Gastroesophageal sphincter (tissue), 4 donors: ENCODE measurements around the gene CTSK. TPM values are rescaled to one million over a fixed set of nuclear protein-coding genes. Genes with fewer than 3 reads are reported as not detected.

Source experiments
- ATAC-seq: fragments of 150-250 bp; one replicate; pipeline ENCODE4 v1.9.1; 2016; ENCODE audit warnings: mild to moderate bottlenecking, moderate library complexity
- H3K27ac ChIP-seq, 4 donors: fragments of 200-600 bp; sonication (generic) in 3 of 4; 1 replicate in 3 of 4; 2 replicates in 1 of 4; pipeline ENCODE4 v1.5.1; 2016 to 2019
- H3K27me3 ChIP-seq: fragments of 200-600 bp; sonication (generic); one replicate; pipeline ENCODE4 v1.5.1; 2019
- H3K36me3 ChIP-seq, 2 donors: fragments of 200-600 bp; sonication (generic); one replicate each; pipeline ENCODE4 v1.5.1; 2019; ENCODE audit warnings: control low read depth in 1 of 2
- H3K4me1 ChIP-seq, 3 donors: fragments of 200-600 bp; sonication (generic); 1 replicate in 2 of 3; 2 replicates in 1 of 3; pipeline ENCODE4 v1.5.1; 2016 to 2019; ENCODE audit warnings: control low read depth in 2 of 3
- H3K4me3 ChIP-seq, 2 donors: fragments of 200-600 bp; sonication (generic); one replicate each; pipeline ENCODE4 v1.5.1; 2019; ENCODE audit warnings: mild to moderate bottlenecking in 1 of 2, moderate library complexity in 1 of 2
- H3K9me3 ChIP-seq, 3 donors: fragments of 200-600 bp; sonication (generic); one replicate each; pipeline ENCODE4 v1.5.1; 2017 to 2019; ENCODE audit warnings: control low read depth in 2 of 3
- EP300 ChIP-seq: sonication (generic); formaldehyde crosslinking; IDR thresholded peaks from one replicate; pipeline ENCODE4 v1.6.1; 2017; ENCODE audit warnings: antibody characterized with exemption, mild to moderate bottlenecking
- POLR2A ChIP-seq, 2 donors: fragments of 450-650 bp; IDR thresholded peaks; one replicate each; pipeline ENCODE4 v1.6.1; 2017; ENCODE audit warnings: antibody characterized with exemption in 2 of 2, mild to moderate bottlenecking in 2 of 2, moderate library complexity in 1 of 2
- POLR2AphosphoS5 ChIP-seq: sonication (generic); formaldehyde crosslinking; IDR thresholded peaks from one replicate; pipeline ENCODE4 v1.6.1; 2017; ENCODE audit warnings: antibody characterized with exemption
- WGBS, 2 donors: methylation state at CpG; one replicate each; pipeline ENCODE4 v1.1.5; 2018; ENCODE audit warnings: low coverage in 1 of 2; 5-methylcytosine and 5-hydroxymethylcytosine counted together
- total RNA-seq, 4 donors: library from RNA; depleted of rRNA; stranded (reverse); fragments of >200 nt; gene quantifications; one replicate each; pipeline ENCODE4 v1.1.0, GENCODE V29; 2016
- TF ChIP-seq, protein P1 (sequence below), 4 experiments: fragments of 200-600 bp in 2 of 4; fragments of 450-650 bp in 2 of 4; sonication (generic) in 1 of 4; IDR thresholded peaks; one replicate each; pipeline ENCODE4 v1.5.1; 2017 to 2019; ENCODE audit warnings: antibody characterized with exemption in 4 of 4, mild to moderate bottlenecking in 2 of 4, moderate library complexity in 2 of 4

Gene CTSK
- total RNA-seq, 4 donors from 2014 or later, result 29.1 to 69.1 (median 50.4) TPM

DNA sequence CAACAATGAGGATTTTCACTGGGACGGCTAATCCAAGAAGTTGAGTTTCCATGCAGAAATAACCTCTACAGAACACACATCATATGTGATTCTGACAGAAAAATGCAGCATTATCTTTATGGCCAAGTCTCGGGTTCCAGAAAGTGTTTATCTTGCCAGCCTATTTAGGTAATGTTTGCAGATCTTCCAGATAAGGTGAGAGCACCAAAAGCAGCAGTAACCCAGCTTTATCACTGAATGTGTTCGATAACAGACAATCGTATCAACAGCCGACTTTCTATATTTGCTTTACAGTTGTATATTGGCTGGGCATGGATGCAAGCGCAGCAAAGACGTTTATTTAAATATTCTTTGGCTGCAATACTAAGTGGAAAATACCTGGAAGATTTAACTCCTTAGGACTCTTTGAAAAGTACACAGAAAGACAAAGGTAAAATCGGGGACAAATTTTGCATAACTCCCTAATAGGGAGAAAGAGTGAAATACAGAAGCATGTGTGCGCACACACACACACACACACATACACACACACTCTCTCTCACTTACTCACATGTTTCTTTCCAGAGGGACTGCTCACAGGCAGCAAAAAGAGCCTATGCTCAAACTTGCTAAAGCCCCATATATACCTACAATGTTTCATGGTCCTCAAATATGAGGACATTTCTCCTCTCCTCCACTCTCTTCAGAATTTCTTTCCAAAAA lies 3.0 kb upstream of the CTSK start:
- Histone ChIP-seq H3K27ac (no peak overlapping the region), H3K4me3 (no peak overlapping the region), H3K9me3 (no peaks in the 10 kb centered on the region), H3K36me3 (peaks cover 8 to 60% of the 10 kb centered on the region in 2 donors), H3K4me1 (peaks cover 0 to 28% (median 4%) of the 10 kb centered on the region in 3 donors), H3K27me3 (no peaks in the 10 kb centered on the region)
- no peak for ATAC-seq
- TF ChIP-seq, protein P1, sequence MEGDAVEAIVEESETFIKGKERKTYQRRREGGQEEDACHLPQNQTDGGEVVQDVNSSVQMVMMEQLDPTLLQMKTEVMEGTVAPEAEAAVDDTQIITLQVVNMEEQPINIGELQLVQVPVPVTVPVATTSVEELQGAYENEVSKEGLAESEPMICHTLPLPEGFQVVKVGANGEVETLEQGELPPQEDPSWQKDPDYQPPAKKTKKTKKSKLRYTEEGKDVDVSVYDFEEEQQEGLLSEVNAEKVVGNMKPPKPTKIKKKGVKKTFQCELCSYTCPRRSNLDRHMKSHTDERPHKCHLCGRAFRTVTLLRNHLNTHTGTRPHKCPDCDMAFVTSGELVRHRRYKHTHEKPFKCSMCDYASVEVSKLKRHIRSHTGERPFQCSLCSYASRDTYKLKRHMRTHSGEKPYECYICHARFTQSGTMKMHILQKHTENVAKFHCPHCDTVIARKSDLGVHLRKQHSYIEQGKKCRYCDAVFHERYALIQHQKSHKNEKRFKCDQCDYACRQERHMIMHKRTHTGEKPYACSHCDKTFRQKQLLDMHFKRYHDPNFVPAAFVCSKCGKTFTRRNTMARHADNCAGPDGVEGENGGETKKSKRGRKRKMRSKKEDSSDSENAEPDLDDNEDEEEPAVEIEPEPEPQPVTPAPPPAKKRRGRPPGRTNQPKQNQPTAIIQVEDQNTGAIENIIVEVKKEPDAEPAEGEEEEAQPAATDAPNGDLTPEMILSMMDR (IDR thresholded peaks at IDR 0.05), result no peak
- TF ChIP-seq EP300 (no peak), POLR2A (IDR thresholded peaks at IDR 0.05) (no peak), POLR2AphosphoS5 (no peak)
- 47 to 48% methylated on average over 9 of the region's 9 CpGs for WGBS, 2 donors

DNA sequence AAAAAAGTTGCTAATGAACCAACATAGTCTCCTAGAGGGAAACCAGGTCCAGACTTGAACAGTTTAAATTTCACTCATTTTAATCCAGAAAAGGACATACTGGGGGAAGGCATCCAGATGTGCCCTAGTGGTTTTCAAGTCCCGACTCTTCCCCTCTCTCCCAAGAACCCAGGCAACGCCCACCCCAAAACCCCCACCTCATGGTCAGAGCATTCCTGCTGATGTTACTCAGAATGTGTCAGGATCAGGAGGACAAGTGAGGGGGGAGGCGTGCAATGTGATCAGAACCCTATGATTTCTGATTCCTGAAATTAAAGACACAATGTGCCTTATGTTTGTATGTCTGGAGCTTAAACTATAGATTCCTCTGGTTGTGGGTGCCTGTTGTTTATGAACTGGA lies 1.6 kb upstream of the CTSK start:
- Histone ChIP-seq H3K4me3 (no peak overlapping the region), H3K9me3 (no peaks in the 10 kb centered on the region), H3K36me3 (peaks cover 8 to 45% of the 10 kb centered on the region in 2 donors), H3K27ac (no peak overlapping the region), H3K4me1 (peaks cover 0 to 28% (median 4%) of the 10 kb centered on the region in 3 donors), H3K27me3 (no peaks in the 10 kb centered on the region)
- no peak for ATAC-seq
- 58% methylated on average over 3 of the region's 3 CpGs; no CpG with 5 or more reads in 1 of the 2 donors for WGBS, 2 donors
- TF ChIP-seq POLR2A (IDR thresholded peaks at IDR 0.05) (no peak), EP300 (no peak), POLR2AphosphoS5 (no peak)
- TF ChIP-seq, protein P1 (IDR thresholded peaks at IDR 0.05), result no peak

DNA sequence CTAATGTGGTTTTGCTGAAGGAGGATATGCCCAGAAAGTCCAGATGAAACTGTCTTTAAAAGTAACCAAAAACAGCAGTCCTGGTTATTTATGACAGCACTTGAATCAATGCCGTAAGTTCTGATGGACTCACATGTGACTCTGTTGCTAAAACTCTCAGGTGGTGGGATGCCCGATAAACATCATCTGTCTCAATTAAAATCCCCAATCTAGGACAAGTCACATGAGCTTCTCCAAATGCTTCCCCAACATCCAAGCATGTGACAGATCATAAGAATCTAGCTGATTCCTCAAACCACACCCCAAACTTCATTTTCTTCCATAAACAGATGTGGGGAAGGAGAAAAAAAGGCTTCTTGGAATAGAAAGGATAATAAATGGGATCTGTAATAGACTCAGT lies 786 bp upstream of the CTSK start:
- H3K27ac ChIP-seq, result peak overlapping the region in 3 of 4 donors; percentile 20 to 61 (median 29)
- no peaks in the 10 kb centered on the region for H3K27me3 ChIP-seq
- peaks cover 0 to 28% (median 4%) of the 10 kb centered on the region in 3 donors for H3K4me1 ChIP-seq
- 15 to 49% methylated on average over 2 of the region's 2 CpGs for WGBS, 2 donors
- peaks cover 8 to 44% of the 10 kb centered on the region in 2 donors for H3K36me3 ChIP-seq
- H3K9me3 ChIP-seq, result no peaks in the 10 kb centered on the region
- TF ChIP-seq EP300 (no peak), POLR2A (IDR thresholded peaks at IDR 0.05) (no peak), POLR2AphosphoS5 (no peak)
- TF ChIP-seq, protein P1 (IDR thresholded peaks at IDR 0.05), result no peak
- peak overlapping the region in 1 of 2 donors; percentile 41 for H3K4me3 ChIP-seq
- ATAC-seq, result peak; percentile 59

DNA sequence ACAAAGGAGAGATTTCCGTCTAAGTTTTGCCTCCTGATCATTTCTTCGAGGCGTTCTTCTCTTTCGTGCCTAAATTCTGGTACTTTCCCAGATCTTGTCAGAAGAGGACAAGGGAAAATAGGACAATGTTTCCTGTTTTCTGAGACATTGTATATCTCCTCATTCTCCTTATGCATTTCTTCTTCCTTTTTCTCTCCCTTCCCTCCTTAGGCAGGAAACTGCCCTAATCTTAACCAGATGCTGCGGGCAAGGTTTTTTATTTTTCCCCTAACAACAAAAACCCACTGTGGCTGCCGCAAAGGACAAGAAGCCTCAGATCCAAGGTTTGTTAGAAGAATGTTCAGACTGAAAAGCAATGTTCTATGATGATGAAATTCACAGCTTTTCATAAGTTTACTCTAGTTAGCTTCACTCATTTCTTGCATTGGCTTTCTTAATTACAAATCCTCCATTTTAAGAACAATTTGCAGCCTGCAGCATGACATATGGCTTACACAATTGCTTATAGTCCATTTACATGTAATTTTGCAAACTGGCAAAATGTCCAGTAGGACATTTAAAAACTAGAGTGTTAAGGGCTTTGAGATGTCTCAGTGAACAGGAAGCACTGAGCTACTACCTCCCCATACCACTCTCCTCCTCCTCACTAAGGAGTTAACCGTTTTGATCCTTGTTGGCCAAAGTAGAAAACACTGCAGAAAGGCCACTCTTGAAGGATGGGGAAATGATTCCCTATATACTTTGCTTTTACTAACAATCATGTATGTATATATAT lies 624 bp downstream of the CTSK start:
- Histone ChIP-seq H3K4me3 (peak overlapping the region; percentile 40 to 41), H3K36me3 (peaks cover under 1 to 44% of the 10 kb centered on the region in 2 donors), H3K27ac (peak overlapping the region; percentile 25 to 61 (median 40)), H3K27me3 (no peaks in the 10 kb centered on the region), H3K9me3 (no peaks in the 10 kb centered on the region), H3K4me1 (peaks cover 0 to 28% (median 4%) of the 10 kb centered on the region in 3 donors)
- ATAC-seq, result no peak
- TF ChIP-seq POLR2AphosphoS5 (no peak), POLR2A (IDR thresholded peaks at IDR 0.05) (no peak), EP300 (no peak)
- TF ChIP-seq, protein P1 (IDR thresholded peaks at IDR 0.05), result no peak
- WGBS, 2 donors, result 18 to 38% methylated on average over 3 to 6 of the region's 7 CpGs
